AG08395 (cell line): ENCODE data around the gene PPIF.

ENCODE experiments used
- DNase-seq: peaks from one replicate; pipeline ENCODE4 v3.0.0; 2012; ENCODE audit warnings: mixed read lengths, low spot score

Gene PPIF

DNA sequence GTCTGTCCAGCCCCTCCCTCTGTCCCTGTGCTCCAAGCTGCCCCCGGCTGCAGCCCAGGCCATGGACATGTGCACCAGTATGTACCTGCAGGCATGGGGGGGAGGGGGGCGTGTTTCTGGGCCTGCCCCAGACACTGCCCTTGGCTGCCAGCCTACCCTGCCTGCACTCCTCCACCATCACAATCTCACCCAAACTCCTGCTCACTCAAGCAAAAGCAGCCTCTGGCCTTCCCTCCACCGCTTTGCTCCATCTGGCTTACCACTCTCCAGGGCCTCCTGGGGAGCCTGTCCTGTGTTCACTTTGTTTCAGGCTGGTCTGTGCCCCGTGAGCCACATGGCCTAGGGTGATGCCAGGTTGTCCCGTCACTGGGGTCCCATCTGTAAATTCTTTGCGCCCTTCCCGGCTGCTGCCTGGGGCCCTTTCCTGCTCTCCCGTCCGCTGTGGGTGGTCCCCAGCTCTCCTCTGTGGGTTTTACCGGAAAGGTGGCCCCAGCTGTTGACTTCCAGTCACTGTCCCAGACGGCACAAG lies 33.3 kb upstream of the PPIF start:
- no peak for DNase-seq

- DNase-seq = no peak
These were observed 32.3 kb upstream of the PPIF start for GRCh38 chr10:79314761-79315601.

GRCh38 chr10:79315602-79315920 lies 31.7 kb upstream of the PPIF start:
- DNase-seq = no peak

GRCh38 chr10:79316671-79317431 lies 30.4 kb upstream of the PPIF start:
- DNase-seq = no peak

DNA sequence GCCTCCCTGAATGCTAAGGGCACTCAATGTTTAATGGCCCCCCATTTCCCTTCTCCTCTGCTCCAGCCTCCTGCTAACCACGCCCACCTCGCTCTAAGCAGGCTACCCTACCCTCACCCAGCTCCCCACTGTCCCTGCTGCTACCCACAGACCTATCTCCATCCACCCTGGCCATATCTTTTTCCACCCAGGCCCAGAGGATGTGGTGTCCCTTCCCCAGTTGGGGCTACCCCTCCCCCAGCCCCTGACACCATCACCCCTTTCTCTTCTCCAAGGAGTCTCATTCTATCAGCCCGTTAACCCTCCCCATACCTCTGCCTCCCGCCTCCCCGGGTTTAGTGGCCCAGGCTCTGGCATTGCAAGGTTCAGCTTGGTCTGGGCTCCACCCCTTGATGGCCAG lies 28.9 kb upstream of the PPIF start:
- DNase-seq = no peak

DNA sequence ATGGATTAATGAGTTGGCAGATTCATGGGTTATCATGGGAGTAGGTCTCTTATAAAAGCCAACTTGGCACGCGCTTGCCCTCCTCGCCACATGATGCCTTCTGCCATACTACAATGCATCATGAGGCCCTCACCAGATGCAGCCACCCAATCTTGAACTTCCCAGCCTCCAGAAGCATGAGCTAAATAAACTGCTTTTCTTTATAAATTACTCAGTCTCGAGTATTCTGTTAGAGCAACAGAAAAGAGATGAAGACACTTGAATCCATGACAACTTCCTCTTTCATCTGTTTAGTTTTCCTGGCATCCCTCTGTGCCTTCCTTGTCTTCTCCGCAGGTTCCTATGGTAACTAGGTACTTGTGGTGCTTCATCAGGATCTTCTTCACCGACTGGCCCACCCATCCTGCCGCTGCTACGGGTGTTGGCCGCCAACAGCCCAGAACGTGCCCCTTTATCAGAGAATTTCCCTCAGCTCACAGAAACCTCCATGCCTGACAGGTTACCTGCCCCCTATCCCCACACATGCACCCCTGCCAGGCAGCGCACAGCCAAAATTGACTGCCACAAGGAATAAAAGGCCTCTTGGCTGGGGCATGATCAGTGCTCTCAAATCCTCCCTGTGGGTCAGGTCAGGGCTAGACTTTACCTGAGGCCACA lies 28.0 kb upstream of the PPIF start:
- DNase-seq = no peak

GRCh38 chr10:79320316-79320715 lies 27.0 kb upstream of the PPIF start:
- no peak for DNase-seq

DNA sequence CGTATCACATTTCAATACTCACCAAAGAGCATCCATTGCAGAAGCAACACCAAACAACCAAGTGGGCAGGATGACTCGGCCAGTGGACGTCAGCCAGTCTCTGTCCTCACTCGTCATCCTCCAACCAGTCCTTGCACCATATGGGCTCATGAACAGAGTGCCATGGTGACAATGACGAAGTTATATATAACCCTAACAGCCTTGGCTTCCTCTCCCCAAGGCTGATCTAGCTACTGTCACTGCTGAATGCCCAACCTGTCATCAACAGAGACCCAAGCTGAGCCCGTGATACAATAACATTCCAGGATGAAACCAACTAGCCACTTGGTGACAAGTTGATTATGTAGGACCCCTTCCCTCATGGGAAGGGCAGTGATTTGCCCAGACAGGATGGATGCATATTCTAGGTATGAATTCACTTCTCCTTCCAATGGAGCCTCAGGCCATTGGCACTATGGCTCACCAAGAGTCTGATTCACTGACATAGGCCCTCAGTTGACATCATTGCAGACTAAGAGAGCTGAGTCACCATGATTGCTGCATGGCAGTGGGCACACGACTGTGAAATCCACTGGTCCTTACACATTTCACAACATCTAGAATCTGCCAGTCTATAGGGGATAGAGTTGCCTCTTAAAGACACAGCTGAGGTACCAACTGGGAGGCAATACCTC lies 26.3 kb upstream of the PPIF start:
- peak; percentile 85 for DNase-seq

DNA sequence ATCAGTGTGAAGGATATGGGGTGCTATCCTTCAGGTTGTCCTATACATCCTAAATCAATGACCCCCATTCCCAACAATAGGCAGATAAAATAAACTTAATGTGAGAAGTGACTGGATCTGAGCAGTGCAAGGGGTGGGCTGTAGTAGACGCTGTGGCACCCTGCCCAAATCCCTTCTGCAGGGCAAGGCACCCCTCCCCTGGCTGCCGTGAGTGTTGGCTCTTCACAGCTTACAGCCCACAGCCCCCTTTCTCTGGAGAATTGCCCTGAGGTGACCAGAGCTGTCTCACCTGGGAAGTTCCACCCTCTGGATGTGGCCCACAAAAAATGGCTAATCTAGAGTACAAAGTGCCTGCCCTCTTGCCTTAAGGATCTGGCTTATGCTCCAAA lies 25.8 kb upstream of the PPIF start:
- DNase-seq = no peak

- no peak for DNase-seq
These were observed 25.3 kb upstream of the PPIF start for GRCh38 chr10:79321951-79322350.

DNA sequence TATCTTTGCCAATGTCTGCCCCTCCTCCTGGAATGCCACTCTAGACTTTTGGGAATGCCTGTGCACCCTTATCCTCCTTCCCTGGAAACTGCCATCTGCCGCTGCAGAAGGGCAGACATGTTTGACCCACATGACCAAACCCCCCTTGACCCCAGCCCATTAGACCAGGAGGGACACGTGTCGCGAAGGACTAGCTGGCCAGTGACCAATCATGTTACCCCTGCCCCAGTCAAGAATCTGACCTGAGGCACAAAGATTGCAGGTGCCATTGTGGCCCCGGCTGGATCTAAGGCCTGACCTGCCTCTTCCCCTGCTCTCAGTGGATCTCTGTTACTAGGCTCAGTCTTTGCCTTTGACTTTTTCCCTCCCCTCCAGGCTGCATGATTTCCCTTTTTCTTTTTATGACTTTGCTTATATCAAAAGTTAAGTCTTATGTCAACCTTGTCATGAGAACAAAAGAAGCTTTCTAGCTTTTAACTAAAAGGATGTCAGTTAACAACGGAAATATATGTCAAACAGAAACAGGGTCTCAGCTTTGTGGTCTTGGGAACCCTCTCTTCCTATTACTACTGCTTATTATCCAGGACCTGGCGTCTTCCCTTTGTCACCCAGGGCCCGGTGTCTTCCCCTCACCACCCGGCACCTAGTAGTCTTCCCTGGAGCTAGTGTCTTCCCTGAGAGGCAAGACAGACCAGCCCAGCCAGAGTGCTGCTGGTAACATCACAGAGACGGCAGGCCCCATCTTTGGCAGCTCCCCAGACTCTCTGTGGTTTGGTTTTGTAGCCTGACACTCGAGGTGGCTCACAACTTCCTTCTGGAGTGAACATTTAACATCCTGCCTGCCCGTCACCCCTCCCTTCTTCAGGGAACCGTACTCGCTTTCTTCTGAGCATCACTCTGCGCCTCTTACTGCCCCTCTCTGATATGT lies 24.4 kb upstream of the PPIF start:
- peak; percentile 92 for DNase-seq

- DNase-seq = no peak
These were observed 23.7 kb upstream of the PPIF start for GRCh38 chr10:79323602-79324001.

GRCh38 chr10:79324032-79324695 lies 23.1 kb upstream of the PPIF start:
- DNase-seq = no peak

DNA sequence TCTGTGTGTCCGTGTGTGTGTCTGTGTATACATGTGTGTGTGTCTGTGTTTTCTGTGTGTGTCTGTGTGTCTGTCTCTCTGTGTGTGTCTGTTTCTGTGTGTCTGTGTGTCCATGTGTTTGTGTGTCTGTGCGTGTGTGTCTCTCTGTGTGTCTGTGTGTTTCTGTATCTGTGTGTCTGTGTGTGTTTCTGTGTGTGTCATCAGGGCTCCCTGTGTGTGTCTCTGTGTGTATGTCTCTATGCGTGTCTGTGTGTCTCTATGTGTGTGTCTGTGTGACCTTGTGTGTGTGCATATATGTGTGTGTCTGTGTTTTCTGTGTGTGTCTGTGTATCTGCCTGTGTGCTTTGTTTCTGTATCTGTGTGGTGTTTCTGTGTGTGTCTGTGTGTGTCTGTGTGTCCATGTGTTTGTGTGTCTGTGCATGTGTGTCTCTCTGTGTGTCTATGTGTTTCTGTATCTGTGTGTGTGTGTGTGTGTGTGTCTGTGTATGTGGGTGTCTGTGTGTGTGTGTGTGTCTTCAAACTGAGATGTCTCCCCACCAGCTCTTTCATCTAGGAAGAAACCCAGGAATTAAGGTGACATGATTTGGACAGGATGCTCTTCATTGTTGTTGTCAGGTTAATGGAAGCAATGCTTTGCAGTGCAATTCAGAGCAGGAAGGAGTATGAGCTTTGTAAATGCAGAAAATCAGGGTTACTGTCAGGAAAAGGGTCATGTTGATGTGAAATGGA lies 20.7 kb upstream of the PPIF start:
- DNase-seq = no peak

DNA sequence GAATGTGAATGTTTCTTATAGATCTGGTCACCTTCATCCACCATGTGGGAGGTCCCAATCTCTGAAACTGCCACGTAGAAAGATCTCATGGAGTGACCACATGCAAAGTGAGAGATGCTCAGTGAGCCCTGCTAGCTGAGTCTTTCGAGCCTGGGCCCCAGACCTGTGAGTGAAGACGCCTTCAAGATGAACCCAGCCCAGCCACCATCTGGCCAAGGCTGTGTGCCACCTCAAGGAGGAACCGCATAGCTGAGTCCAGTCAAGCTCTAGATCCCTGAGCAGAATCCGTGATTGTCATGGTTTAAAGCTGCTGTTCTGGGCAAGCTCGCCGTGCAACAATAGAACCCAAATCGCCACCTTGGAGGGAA lies 20.2 kb upstream of the PPIF start:
- DNase-seq = no peak

- DNase-seq = no peak
These were observed 19.0 kb upstream of the PPIF start for GRCh38 chr10:79328147-79328701.

DNA sequence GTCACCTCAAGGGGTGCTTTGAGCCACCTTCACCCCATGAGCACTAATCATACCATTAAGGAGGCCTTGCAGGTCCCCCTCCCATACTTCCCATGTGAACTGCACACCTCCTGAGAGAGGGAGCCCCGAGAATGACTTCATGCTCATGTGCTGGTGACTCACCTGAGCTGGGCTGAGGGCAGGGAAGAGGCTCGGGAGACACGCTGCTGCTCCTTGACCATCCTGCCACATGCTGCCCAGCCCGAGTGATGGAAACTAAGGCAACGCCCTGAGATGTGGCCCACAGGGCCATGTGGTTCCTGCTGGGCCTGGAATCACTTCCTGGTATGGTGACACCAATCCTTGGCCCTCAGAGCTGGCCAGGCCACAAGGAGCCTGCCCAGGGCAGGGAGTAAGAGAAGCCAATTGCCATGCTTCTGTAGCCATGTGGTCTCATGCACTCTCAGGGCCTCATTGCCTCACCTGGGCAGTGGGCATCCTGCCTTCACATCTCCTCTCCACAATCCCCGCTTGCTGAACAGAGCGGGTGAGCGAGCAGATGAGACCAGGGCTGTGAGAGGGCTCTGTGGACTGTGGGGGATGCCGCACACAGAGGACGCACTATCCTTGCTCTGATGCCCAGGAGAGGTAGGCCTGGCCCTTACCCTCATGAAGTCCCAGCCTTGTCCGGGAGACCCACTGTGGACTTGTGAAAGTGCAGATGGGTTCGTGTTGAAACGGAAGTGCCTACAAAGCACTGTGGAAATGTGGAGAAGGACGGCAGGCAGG lies 18.3 kb upstream of the PPIF start:
- no peak for DNase-seq

DNA sequence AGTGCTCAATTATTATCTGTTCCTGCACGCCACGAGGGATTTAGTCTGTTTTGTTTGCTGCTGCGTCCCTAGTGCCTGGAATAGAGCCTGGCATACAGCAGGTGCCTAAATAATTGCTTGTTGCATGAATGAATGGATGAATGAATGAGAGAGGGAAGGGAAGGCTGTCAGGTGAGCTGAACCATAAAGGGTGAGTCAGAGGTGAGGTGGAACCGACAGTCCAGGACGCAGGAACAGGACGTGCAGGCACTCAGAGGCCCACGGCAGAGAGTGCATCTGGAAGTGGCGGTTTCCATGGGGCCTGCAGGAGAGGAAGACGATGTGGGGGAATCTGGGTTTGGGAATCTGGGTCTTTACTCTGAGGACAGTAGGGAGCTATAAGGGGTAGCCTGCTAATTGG lies 17.7 kb upstream of the PPIF start:
- DNase-seq = no peak

DNA sequence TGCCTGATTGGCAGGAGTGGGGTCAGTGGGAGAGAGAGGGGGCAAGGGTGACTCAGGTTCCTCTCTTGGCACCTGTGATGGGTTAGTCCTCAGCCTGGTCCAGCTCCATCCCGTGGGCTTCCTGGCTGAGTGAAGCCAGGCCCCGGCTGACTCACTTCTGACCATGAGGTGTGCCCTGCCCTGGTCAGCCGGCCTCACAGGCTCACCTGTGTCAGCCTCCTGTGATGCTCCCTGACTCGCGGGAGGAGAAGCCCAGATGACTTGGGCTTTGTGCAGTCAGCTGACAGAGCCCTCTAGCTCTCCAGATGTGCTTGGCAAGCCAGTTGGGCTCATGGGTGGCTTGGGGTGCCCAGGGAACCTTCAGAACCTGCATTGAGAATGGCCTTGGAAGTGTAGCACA lies 16.0 kb upstream of the PPIF start:
- no peak for DNase-seq
